Heart left ventricle (tissue), 13 donors: ENCODE results near the gene FOXC1.

Source experiments
- CTCF ChIP-seq, 12 donors: fragments of 200-600 bp; sonication (generic) in 4 of 12; IDR thresholded peaks; one replicate each; pipeline versions ENCODE4 v1.5.0 to v1.8.0; 2018 to 2022; ENCODE audit warnings: antibody characterized with exemption in 12 of 12, mild to moderate bottlenecking in 5 of 12
- POLR2A ChIP-seq, 2 donors: fragments of 450-650 bp; IDR thresholded peaks; one replicate each; pipeline ENCODE4 v1.6.1; 2017; ENCODE audit warnings: antibody characterized with exemption in 2 of 2, mild to moderate bottlenecking in 2 of 2, moderate library complexity in 2 of 2
- donor health status: ischemic (EF 13 %, LVEDD 7.1; RV severe dilation, severe dysfunction).
- donor health status: DM: no; HTN: yes; CAD: no.
- donor health status: DM: no; HTN: no; CAD: no.
- donor health status: ischemic (EF 25% LVEDD 6.9; RV normal size, moderate dysfunction).
- donor health status: ischemic (EF 25% LVEDD 5.7; RV mildly dilated, moderate dysfunction).
- donor health status: ischemic (EF 35%, LVEDD 5.7; RV mildly dilated, moderate dysfunction).
- donor health status: nonischemic (EF 11% LVEDD 7.7; RV severe dilation, severe dysfunction).
- donor health status: DM: yes; HTN: yes; CAD: no.
- donor health status: PGD.
- donor health status: ischemic (EF 29% LVEDD 5.4; RV normal size, mild dysfunction).
- donor health status: nonischemic (EF 23%, LVEDD 6.1; RV moderate dilation, normal function).

GRCh38 chr6:1631251-1631650, 21.5 kb downstream of the FOXC1 start:
- no peak for TF ChIP-seq POLR2A (IDR thresholded peaks at IDR 0.05)
- no peak for TF ChIP-seq CTCF (IDR thresholded peaks at IDR 0.05)
